Duodenal mucosa (tissue), 2 donors: ENCODE results near the gene COL8A1.
A peak's percentile ranks its signal among the peaks of the same experiment; 100 is the strongest.
"Not testable (repeated sequence)": the region's sequence is repeated elsewhere in the genome, so short reads cannot be mapped to it uniquely, and the experiment has no call there.

Experiments used
- H3K27ac ChIP-seq: one replicate; pipeline ENCODE4 v1.7.0; 2013; ENCODE audit warnings: low read depth, low read length
- H3K27me3 ChIP-seq, 2 donors: one replicate each; pipeline ENCODE4 v1.7.0; 2013; ENCODE audit warnings: low read length in 2 of 2, control low read depth in 1 of 2; ENCODE audit not compliant: insufficient read depth in 2 of 2, control insufficient read depth in 1 of 2
- H3K36me3 ChIP-seq, 2 donors: one replicate each; pipeline ENCODE4 v1.7.0; 2013; ENCODE audit warnings: low read length in 2 of 2, control low read depth in 1 of 2; ENCODE audit not compliant: insufficient read depth in 2 of 2, control insufficient read depth in 1 of 2
- H3K4me1 ChIP-seq, 2 donors: one replicate each; pipeline ENCODE4 v1.7.0; 2013; ENCODE audit warnings: low read length in 2 of 2, control low read depth in 1 of 2; ENCODE audit not compliant: insufficient read depth in 2 of 2, control insufficient read depth in 1 of 2
- H3K4me3 ChIP-seq, 2 donors: one replicate each; pipeline ENCODE4 v1.7.0; 2013; ENCODE audit warnings: low read length in 2 of 2, low read depth in 1 of 2
- H3K9ac ChIP-seq, 2 donors: one replicate each; pipeline ENCODE4 v1.7.0; 2013; ENCODE audit warnings: low read length in 2 of 2, low read depth in 1 of 2
- H3K9me3 ChIP-seq, 2 donors: one replicate each; pipeline ENCODE4 v1.7.0; 2013; ENCODE audit warnings: low read length in 2 of 2, control low read depth in 1 of 2; ENCODE audit not compliant: control insufficient read depth in 1 of 2

COL8A1 gene

GRCh38 chr3:99638167-99638948 is at the start of gene COL8A1:
Gene COL8A1 (plus strand): TSS chr3:99638594. CDS start chr3:99790683, 152,089 bp downstream.
- no peak within 1 kb of the TSS for H3K9ac ChIP-seq
- no peak within 1 kb of the TSS for H3K27ac ChIP-seq
- peaks cover 12 to 33% of the 10 kb centered on the region in 2 donors for H3K27me3 ChIP-seq
- H3K4me1 ChIP-seq, result peaks cover 0 to 3% of the 10 kb centered on the region in 2 donors
- peak within 1 kb of the TSS; percentile 36 to 37 for H3K4me3 ChIP-seq
- no peaks in the 10 kb centered on the region for H3K9me3 ChIP-seq
- H3K36me3 ChIP-seq, result no peaks in the 10 kb centered on the region

DNA sequence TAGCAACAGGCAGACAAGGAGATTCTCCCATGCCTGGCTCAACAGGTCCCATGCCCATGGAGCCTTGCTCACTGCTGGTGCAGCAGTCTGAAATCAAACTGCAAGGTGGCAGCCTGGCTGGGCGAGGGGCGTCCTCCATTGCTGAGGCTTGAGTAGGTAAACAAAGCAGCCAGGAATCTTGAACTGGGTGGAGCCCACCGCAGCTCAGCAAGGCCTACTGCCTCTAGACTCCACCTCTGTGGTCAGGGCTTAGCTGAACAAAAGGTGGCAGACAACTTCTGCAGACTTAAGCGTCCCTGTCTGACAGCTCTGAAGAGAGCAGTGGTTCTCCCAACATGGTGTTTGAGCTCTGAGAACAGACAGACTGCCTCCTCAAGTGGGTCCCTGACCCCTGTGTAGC is 49.2 kb upstream of the COL8A1 start:
- H3K27ac ChIP-seq, H3K36me3 ChIP-seq, H3K9ac ChIP-seq, H3K9me3 ChIP-seq, H3K27me3 ChIP-seq, H3K4me3 ChIP-seq, H3K4me1 ChIP-seq: not testable (repeated sequence)

GRCh38 chr3:99599894-99600293 is 38.5 kb upstream of the COL8A1 start:
- Histone ChIP-seq H3K9ac (no peak overlapping the region), H3K27me3 (no peaks in the 10 kb centered on the region), H3K4me1 (no peaks in the 10 kb centered on the region), H3K4me3 (no peak overlapping the region), H3K36me3 (no peaks in the 10 kb centered on the region), H3K9me3 (no peaks in the 10 kb centered on the region), H3K27ac (no peak overlapping the region)

DNA sequence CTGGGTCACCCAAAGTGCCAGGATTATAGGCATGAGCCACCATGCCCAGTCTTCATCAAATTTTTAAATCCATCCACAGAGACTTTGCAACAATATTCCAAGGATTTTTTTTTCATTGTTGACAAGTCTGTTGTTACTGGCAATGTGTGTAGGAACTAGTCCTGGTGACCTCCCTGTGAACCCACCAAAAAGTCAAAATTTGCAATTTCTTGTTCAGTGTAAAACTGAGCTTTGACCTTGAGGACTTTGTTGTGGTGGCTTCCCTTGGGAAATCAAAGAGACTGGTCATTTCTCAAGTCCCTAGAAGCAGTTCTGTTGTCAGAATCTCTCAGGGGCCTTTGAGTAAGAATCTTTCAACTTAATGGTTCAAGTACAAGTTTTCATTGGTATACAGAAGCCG is 36.9 kb upstream of the COL8A1 start:
- Histone ChIP-seq H3K27me3 (no peaks in the 10 kb centered on the region), H3K27ac (no peak overlapping the region), H3K36me3 (no peaks in the 10 kb centered on the region), H3K9ac (no peak overlapping the region), H3K4me1 (no peaks in the 10 kb centered on the region), H3K4me3 (no peak overlapping the region), H3K9me3 (no peaks in the 10 kb centered on the region)

- H3K4me1 ChIP-seq, result no peaks in the 10 kb centered on the region
These were observed 36.2 kb upstream of the COL8A1 start for GRCh38 chr3:99602183-99602582.

GRCh38 chr3:99607151-99607550 is 31.2 kb upstream of the COL8A1 start:
- no peak overlapping the region for H3K4me3 ChIP-seq

More at GRCh38 chr3:99602183-99602582, 36.2 kb upstream of the COL8A1 start:
- H3K9ac ChIP-seq, result no peak overlapping the region
- no peaks in the 10 kb centered on the region for H3K36me3 ChIP-seq
- no peak overlapping the region for H3K27ac ChIP-seq
- no peaks in the 10 kb centered on the region for H3K9me3 ChIP-seq
- no peak overlapping the region for H3K4me3 ChIP-seq
- H3K27me3 ChIP-seq, result no peaks in the 10 kb centered on the region

DNA sequence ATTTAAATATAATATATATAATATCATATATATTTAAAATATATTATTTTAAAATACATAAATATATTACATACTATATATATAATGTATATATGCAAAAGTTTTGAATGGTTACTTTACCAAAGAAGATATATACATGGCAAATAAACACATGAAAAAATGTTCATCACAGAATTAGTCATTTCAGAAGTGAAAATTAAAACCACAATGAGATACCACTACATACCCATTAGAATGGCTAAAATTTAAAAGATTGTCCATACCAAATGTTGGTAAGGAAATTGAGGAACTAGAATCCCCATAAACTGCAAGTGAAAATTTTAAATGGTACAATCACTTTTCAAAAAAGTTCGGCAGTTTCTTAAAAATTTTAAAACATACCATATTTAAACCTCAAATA is 23.6 kb upstream of the COL8A1 start:
- Histone ChIP-seq H3K36me3 (no peaks in the 10 kb centered on the region), H3K27me3 (no peaks in the 10 kb centered on the region), H3K9me3 (no peaks in the 10 kb centered on the region), H3K9ac (no peak overlapping the region), H3K4me3 (no peak overlapping the region), H3K27ac (no peak overlapping the region), H3K4me1 (no peaks in the 10 kb centered on the region)

More at GRCh38 chr3:99607151-99607550, 31.2 kb upstream of the COL8A1 start:
- no peaks in the 10 kb centered on the region for H3K36me3 ChIP-seq
- H3K27ac ChIP-seq, result no peak overlapping the region
- no peaks in the 10 kb centered on the region for H3K9me3 ChIP-seq
- H3K27me3 ChIP-seq, result no peaks in the 10 kb centered on the region
- H3K9ac ChIP-seq, result no peak overlapping the region
- H3K4me1 ChIP-seq, result no peaks in the 10 kb centered on the region

GRCh38 chr3:99620077-99620767 is 18.2 kb upstream of the COL8A1 start:
- Histone ChIP-seq H3K36me3 (no peaks in the 10 kb centered on the region), H3K9me3 (no peaks in the 10 kb centered on the region), H3K9ac (no peak overlapping the region), H3K27me3 (no peaks in the 10 kb centered on the region), H3K27ac (no peak overlapping the region), H3K4me3 (no peak overlapping the region), H3K4me1 (no peaks in the 10 kb centered on the region)

DNA sequence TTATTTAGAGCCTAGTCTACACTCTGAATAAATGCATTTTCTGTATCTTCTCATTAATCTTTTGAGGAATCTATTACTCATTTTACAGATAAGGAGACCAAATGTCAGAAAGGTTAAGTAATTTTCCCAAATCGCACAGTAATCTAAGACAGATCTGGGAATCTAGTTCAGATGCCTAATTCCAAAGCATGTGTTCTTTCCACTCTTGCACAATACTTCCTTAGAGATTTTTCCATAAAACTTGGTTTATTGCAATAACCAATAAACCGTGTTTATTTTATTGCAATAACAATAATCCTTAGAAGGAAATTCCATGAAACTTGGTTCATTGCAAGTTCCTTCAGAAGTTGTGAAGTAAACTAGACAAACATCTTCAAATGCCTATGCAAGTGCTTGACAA is 17.4 kb upstream of the COL8A1 start:
- Histone ChIP-seq H3K36me3 (no peaks in the 10 kb centered on the region), H3K4me1 (no peaks in the 10 kb centered on the region)

GRCh38 chr3:99624496-99625236 is 13.7 kb upstream of the COL8A1 start:
- Histone ChIP-seq H3K9ac (no peak overlapping the region), H3K9me3 (no peaks in the 10 kb centered on the region), H3K4me3 (no peak overlapping the region), H3K27me3 (no peaks in the 10 kb centered on the region), H3K4me1 (no peaks in the 10 kb centered on the region), H3K27ac (no peak overlapping the region), H3K36me3 (no peaks in the 10 kb centered on the region)

More for the DNA sequence above, 17.4 kb upstream of the COL8A1 start:
- no peak overlapping the region for H3K27ac ChIP-seq
- H3K27me3 ChIP-seq, result no peaks in the 10 kb centered on the region
- H3K4me3 ChIP-seq, result no peak overlapping the region
- no peaks in the 10 kb centered on the region for H3K9me3 ChIP-seq
- no peak overlapping the region for H3K9ac ChIP-seq
